SU-DHL-6 (cell line): ENCODE results near the gene DIP2C.

Source experiments
- EZH2phosphoT487 ChIP-seq: fragments of 200-600 bp; sonication (generic), shearing (Covaris generic); conservative IDR thresholded peaks from 2 replicates; pipeline ENCODE4 v1.6.1; 2018; ENCODE audit warnings: mild to moderate bottlenecking, antibody characterized with exemption, low read length, moderate library complexity, mixed read lengths
- TF ChIP-seq, protein P1 (sequence below): fragments of 200-600 bp; sonication (generic); IDR thresholded peaks from one replicate; pipeline ENCODE4 v1.5.1; 2017; ENCODE audit warnings: antibody characterized with exemption, mild to moderate bottlenecking, low read length, moderate library complexity; ENCODE audit not compliant: insufficient read depth, poor library complexity, severe bottlenecking

DNA sequence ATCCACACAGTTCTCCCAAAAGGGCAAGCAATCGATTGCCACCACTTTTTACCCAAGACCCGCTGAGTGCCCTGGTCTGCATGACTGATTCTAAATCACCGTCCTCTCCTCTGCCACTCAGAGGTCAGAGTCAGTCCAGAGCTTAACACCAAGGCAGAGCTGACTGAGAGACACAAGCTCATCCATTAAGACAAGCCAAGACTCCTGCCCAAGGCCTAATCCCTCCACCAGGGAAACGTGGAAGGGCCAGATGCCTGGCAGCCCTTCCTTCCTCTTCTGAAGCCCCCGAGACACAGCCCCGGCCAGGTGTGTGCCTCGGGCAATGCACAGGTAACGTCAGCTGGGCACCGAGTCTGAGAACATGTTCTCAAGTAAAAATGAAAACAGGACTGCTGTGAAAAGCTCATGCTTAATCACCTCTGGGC is 51.7 kb downstream of the DIP2C start:
- TF ChIP-seq, protein P1, sequence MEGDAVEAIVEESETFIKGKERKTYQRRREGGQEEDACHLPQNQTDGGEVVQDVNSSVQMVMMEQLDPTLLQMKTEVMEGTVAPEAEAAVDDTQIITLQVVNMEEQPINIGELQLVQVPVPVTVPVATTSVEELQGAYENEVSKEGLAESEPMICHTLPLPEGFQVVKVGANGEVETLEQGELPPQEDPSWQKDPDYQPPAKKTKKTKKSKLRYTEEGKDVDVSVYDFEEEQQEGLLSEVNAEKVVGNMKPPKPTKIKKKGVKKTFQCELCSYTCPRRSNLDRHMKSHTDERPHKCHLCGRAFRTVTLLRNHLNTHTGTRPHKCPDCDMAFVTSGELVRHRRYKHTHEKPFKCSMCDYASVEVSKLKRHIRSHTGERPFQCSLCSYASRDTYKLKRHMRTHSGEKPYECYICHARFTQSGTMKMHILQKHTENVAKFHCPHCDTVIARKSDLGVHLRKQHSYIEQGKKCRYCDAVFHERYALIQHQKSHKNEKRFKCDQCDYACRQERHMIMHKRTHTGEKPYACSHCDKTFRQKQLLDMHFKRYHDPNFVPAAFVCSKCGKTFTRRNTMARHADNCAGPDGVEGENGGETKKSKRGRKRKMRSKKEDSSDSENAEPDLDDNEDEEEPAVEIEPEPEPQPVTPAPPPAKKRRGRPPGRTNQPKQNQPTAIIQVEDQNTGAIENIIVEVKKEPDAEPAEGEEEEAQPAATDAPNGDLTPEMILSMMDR: no peak
- TF ChIP-seq EZH2phosphoT487: no peak
